ENCODE results near the gene GTF3C5.

GRCh38 chr9:133088146-133088750, 57.5 kb downstream of the GTF3C5 start:
- TF ChIP-seq POLR2AphosphoS5 (IDR thresholded peaks at IDR 0.05) (no peak), EP300 (conservative IDR thresholded peaks at IDR 0.05; ENCODE audit: poor library complexity, severe bottlenecking) (no peak), SMC3 (conservative IDR thresholded peaks at IDR 0.05; ENCODE audit: poor library complexity) (no peak), RAD21 (conservative IDR thresholded peaks at IDR 0.05) (no peak), MXI1 (conservative IDR thresholded peaks at IDR 0.05; ENCODE audit: poor library complexity, severe bottlenecking) (no peak), EZH2 (IDR thresholded peaks at IDR 0.05; ENCODE audit: borderline replicate concordance, insufficient read depth, low read length, poor library complexity, severe bottlenecking) (no peak), TAF1 (IDR thresholded peaks at IDR 0.05; ENCODE audit: low read depth) (no peak), REST (IDR thresholded peaks at IDR 0.05; ENCODE audit: borderline replicate concordance) (no peak)
- TF ChIP-seq, protein P1, sequence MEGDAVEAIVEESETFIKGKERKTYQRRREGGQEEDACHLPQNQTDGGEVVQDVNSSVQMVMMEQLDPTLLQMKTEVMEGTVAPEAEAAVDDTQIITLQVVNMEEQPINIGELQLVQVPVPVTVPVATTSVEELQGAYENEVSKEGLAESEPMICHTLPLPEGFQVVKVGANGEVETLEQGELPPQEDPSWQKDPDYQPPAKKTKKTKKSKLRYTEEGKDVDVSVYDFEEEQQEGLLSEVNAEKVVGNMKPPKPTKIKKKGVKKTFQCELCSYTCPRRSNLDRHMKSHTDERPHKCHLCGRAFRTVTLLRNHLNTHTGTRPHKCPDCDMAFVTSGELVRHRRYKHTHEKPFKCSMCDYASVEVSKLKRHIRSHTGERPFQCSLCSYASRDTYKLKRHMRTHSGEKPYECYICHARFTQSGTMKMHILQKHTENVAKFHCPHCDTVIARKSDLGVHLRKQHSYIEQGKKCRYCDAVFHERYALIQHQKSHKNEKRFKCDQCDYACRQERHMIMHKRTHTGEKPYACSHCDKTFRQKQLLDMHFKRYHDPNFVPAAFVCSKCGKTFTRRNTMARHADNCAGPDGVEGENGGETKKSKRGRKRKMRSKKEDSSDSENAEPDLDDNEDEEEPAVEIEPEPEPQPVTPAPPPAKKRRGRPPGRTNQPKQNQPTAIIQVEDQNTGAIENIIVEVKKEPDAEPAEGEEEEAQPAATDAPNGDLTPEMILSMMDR (IDR thresholded peaks at IDR 0.05; ENCODE audit: poor library complexity, severe bottlenecking): no peak

Data from neural cell (in vitro differentiated cells).